ENCODE measurements around the gene ACIN1. TPM values are rescaled to one million over a fixed set of nuclear protein-coding genes. Genes with fewer than 3 reads are reported as not detected.

ACIN1 gene
- total and polyA plus RNA-seq, 2 of the 13 experiments (the other 11 are each of a cell fraction or from before 2014, with no cell fraction given), result 165 to 183 TPM

- TF ChIP-seq ZNF646 (CRISPR knock-in tag; IDR thresholded peaks at IDR 0.05) (0 out of 2 replicates have a peak, but pooled peaks have one; percentile 43), ATF1 (CRISPR knock-in tag; IDR thresholded peaks at IDR 0.05) (no peak), MIXL1 (CRISPR knock-in tag; IDR thresholded peaks at IDR 0.05) (peak; percentile 79; the same call in 1 of the 2 replicates), ZNF850 (CRISPR knock-in tag; conservative IDR thresholded peaks at IDR 0.05) (no peak; the same call in 1 of the 2 replicates), ZC3H13 (CRISPR knock-in tag; IDR thresholded peaks at IDR 0.05) (no peak), SUZ12 (IDR thresholded peaks at IDR 0.05; ENCODE audit: low read depth, low read length) (no peak; the same call in 1 of the 2 replicates), ZNF234 (CRISPR knock-in tag; conservative IDR thresholded peaks at IDR 0.05) (no peak), THAP9 (CRISPR knock-in tag; IDR thresholded peaks at IDR 0.05; ENCODE audit: borderline replicate concordance) (peak; percentile 99), ZNF775 (CRISPR knock-in tag; IDR thresholded peaks at IDR 0.05; ENCODE audit: borderline replicate concordance) (peak; percentile 94; the same call in 1 of the 2 replicates), ATF3 (CRISPR knock-in tag; IDR thresholded peaks at IDR 0.05) (peak; percentile 59; the same call in 1 of the 2 replicates)
- TF ChIP-seq, protein P1, sequence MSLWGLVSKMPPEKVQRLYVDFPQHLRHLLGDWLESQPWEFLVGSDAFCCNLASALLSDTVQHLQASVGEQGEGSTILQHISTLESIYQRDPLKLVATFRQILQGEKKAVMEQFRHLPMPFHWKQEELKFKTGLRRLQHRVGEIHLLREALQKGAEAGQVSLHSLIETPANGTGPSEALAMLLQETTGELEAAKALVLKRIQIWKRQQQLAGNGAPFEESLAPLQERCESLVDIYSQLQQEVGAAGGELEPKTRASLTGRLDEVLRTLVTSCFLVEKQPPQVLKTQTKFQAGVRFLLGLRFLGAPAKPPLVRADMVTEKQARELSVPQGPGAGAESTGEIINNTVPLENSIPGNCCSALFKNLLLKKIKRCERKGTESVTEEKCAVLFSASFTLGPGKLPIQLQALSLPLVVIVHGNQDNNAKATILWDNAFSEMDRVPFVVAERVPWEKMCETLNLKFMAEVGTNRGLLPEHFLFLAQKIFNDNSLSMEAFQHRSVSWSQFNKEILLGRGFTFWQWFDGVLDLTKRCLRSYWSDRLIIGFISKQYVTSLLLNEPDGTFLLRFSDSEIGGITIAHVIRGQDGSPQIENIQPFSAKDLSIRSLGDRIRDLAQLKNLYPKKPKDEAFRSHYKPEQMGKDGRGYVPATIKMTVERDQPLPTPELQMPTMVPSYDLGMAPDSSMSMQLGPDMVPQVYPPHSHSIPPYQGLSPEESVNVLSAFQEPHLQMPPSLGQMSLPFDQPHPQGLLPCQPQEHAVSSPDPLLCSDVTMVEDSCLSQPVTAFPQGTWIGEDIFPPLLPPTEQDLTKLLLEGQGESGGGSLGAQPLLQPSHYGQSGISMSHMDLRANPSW (CRISPR knock-in tag; IDR thresholded peaks at IDR 0.05; ENCODE audit: borderline replicate concordance), result no peak; the same call in 1 of the 2 replicates
- TF ChIP-seq, protein P2, sequence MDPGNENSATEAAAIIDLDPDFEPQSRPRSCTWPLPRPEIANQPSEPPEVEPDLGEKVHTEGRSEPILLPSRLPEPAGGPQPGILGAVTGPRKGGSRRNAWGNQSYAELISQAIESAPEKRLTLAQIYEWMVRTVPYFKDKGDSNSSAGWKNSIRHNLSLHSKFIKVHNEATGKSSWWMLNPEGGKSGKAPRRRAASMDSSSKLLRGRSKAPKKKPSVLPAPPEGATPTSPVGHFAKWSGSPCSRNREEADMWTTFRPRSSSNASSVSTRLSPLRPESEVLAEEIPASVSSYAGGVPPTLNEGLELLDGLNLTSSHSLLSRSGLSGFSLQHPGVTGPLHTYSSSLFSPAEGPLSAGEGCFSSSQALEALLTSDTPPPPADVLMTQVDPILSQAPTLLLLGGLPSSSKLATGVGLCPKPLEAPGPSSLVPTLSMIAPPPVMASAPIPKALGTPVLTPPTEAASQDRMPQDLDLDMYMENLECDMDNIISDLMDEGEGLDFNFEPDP (CRISPR knock-in tag; conservative IDR thresholded peaks at IDR 0.05), result peak; percentile 99
- TF ChIP-seq, protein P3, sequence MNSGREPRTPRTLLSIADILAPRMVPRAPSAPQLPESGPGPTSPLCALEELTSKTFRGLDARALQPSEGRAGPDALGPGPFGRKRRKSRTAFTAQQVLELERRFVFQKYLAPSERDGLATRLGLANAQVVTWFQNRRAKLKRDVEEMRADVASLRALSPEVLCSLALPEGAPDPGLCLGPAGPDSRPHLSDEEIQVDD (CRISPR knock-in tag; IDR thresholded peaks at IDR 0.05; ENCODE audit: borderline replicate concordance), result peak; percentile 99
- TF ChIP-seq, protein P4, sequence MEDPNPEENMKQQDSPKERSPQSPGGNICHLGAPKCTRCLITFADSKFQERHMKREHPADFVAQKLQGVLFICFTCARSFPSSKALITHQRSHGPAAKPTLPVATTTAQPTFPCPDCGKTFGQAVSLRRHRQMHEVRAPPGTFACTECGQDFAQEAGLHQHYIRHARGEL (CRISPR knock-in tag; IDR thresholded peaks at IDR 0.05), result peak; percentile 93; the same call in 1 of the 2 replicates
Measured at GRCh38 chr14:23094666-23095195, at the start of gene ACIN1 (continued).

Data from HepG2 (cell line).